DND-41 (cell line): ENCODE results near the gene EXOC4.

Experiments
- ATAC-seq: fragments of 200-7000 bp; cut with Tn5 transposase; 3 replicates; pipeline ENCODE4 v1.9.1; 2021; ENCODE audit warnings: low read depth; ENCODE audit not compliant: insufficient read depth
- DNase-seq: peaks from one replicate; pipeline ENCODE4 v3.0.0-alpha.2; 2020
- H2AFZ ChIP-seq: 2 replicates; pipeline ENCODE4 v1.6.0; 2012; ENCODE audit warnings: low read depth, low read length
- H3K27ac ChIP-seq: 2 replicates; pipeline ENCODE4 v1.5.1; 2012; ENCODE audit warnings: low read length, inconsistent platforms
- H3K27me3 ChIP-seq: fragments of 200-600 bp; sonication (generic); 2 replicates; pipeline ENCODE4 v1.6.0; 2012; ENCODE audit warnings: low read length, mild to moderate bottlenecking, inconsistent platforms; ENCODE audit not compliant: insufficient read depth, poor library complexity
- H3K36me3 ChIP-seq: 2 replicates; pipeline ENCODE4 v1.5.1; 2012; ENCODE audit warnings: low read length, inconsistent platforms; ENCODE audit not compliant: insufficient read depth
- H3K4me1 ChIP-seq: 2 replicates; pipeline ENCODE4 v1.5.1; 2012; ENCODE audit warnings: mild to moderate bottlenecking, low read length; ENCODE audit not compliant: insufficient read depth
- H3K4me2 ChIP-seq: 2 replicates; pipeline ENCODE4 v1.6.0; 2012; ENCODE audit warnings: mild to moderate bottlenecking, moderate library complexity, low read length, inconsistent platforms; ENCODE audit not compliant: insufficient read depth
- H3K4me3 ChIP-seq, 2 experiments: fragments of 200-600 bp in 1 of 2; shearing (Covaris generic) in 1 of 2; 2 replicates each; pipeline ENCODE4 v1.5.1; 2012 to 2016; ENCODE audit warnings: inconsistent platforms in 2 of 2, low read length in 2 of 2, mild to moderate bottlenecking in 2 of 2, low read depth in 1 of 2, moderate library complexity in 1 of 2
- H3K79me2 ChIP-seq: 2 replicates; pipeline ENCODE4 v1.6.0; 2012; ENCODE audit warnings: low read length, inconsistent platforms; ENCODE audit not compliant: insufficient read depth
- H3K9ac ChIP-seq: 2 replicates; pipeline ENCODE4 v1.6.0; 2012; ENCODE audit warnings: low read depth, mild to moderate bottlenecking, inconsistent platforms, low read length, moderate library complexity
- H3K9me3 ChIP-seq: 2 replicates; pipeline ENCODE4 v1.5.1; 2012; ENCODE audit warnings: low read length, moderate library complexity, mild to moderate bottlenecking, inconsistent platforms; ENCODE audit not compliant: insufficient read depth, severe bottlenecking
- H4K20me1 ChIP-seq: 2 replicates; pipeline ENCODE4 v1.6.0; 2012; ENCODE audit warnings: low read length; ENCODE audit not compliant: insufficient read depth
- CTCF ChIP-seq: IDR thresholded peaks from 2 replicates; pipeline ENCODE4 v1.5.1; 2012; ENCODE audit warnings: borderline replicate concordance, low read length, moderate library complexity, mild to moderate bottlenecking; ENCODE audit not compliant: poor library complexity, severe bottlenecking; ENCODE audit errors: extremely low read depth
- EZH2 ChIP-seq: IDR thresholded peaks from 3 replicates; pipeline ENCODE4 v1.6.1; 2012; ENCODE audit warnings: borderline replicate concordance, low read depth, mild to moderate bottlenecking, moderate library complexity, low read length, inconsistent platforms; ENCODE audit not compliant: severe bottlenecking

EXOC4 gene

GRCh38 chr7:133861876-133862275 lies 609.0 kb downstream of the EXOC4 start:
- no peak for DNase-seq
- Histone ChIP-seq H3K4me3 (no peak overlapping the region), H3K36me3 (peaks cover 4% of the 10 kb centered on the region; the same call in 1 of the 2 replicates), H3K27ac (no peak overlapping the region), H3K9me3 (peaks cover 4% of the 10 kb centered on the region), H3K27me3 (no peaks in the 10 kb centered on the region), H2AFZ (no peak overlapping the region), H3K4me1 (no peaks in the 10 kb centered on the region), H3K4me2 (no peak overlapping the region), H4K20me1 (no peaks in the 10 kb centered on the region), H3K9ac (no peak overlapping the region), H3K79me2 (no peaks in the 10 kb centered on the region)
- TF ChIP-seq EZH2 (no peak), CTCF (no peak)
- ATAC-seq, result no peak

GRCh38 chr7:133863362-133864061 lies 610.6 kb downstream of the EXOC4 start:
- Histone ChIP-seq H3K9me3 (no peaks in the 10 kb centered on the region), H3K9ac (no peak overlapping the region), H4K20me1 (no peaks in the 10 kb centered on the region), H3K36me3 (no peaks in the 10 kb centered on the region), H3K27ac (no peak overlapping the region), H3K79me2 (no peaks in the 10 kb centered on the region), H3K27me3 (no peaks in the 10 kb centered on the region), H2AFZ (no peak overlapping the region), H3K4me2 (no peak overlapping the region), H3K4me1 (no peaks in the 10 kb centered on the region), H3K4me3 (no peak overlapping the region)
- TF ChIP-seq EZH2, result no peak
- no peak for TF ChIP-seq CTCF
- ATAC-seq (no peak), DNase-seq (no peak)

GRCh38 chr7:133869556-133869955 lies 616.7 kb downstream of the EXOC4 start:
- DNase-seq (no peak), ATAC-seq (no peak)
- no peak overlapping the region for H3K9ac ChIP-seq
- H3K4me3 ChIP-seq, result no peak overlapping the region
- no peaks in the 10 kb centered on the region for H3K4me1 ChIP-seq
- no peak overlapping the region for H3K27ac ChIP-seq
- H3K27me3 ChIP-seq, result no peaks in the 10 kb centered on the region
- no peak overlapping the region for H3K4me2 ChIP-seq
- H3K79me2 ChIP-seq, result no peaks in the 10 kb centered on the region
- no peaks in the 10 kb centered on the region for H4K20me1 ChIP-seq
- H2AFZ ChIP-seq, result no peak overlapping the region
- TF ChIP-seq EZH2, result no peak
- no peak for TF ChIP-seq CTCF
- no peaks in the 10 kb centered on the region for H3K36me3 ChIP-seq
- H3K9me3 ChIP-seq, result no peaks in the 10 kb centered on the region
